Activated T-helper 9 cell treated with anti-CD3 and anti-CD28 coated beads, Interleukin-2, amount 50 U/mL, for 16 hours (primary cell): ENCODE measurements around the gene MIPEP.
"Not testable (repeated sequence)": the region's sequence is repeated elsewhere in the genome, so short reads cannot be mapped to it uniquely, and the experiment has no call there.

Source experiments
- DNase-seq: peaks from one replicate; pipeline ENCODE4 v3.0.0-alpha.2; 2020; ENCODE audit warnings: low read depth

Gene MIPEP

GRCh38 chr13:23889615-23890607 is 711 bp upstream of the MIPEP start:
- no peak for DNase-seq

GRCh38 chr13:23884361-23884760 is 4.8 kb downstream of the MIPEP start:
- not testable (repeated sequence) for DNase-seq

GRCh38 chr13:23883255-23883654 is 5.9 kb downstream of the MIPEP start:
- DNase-seq = no peak

GRCh38 chr13:23881402-23881800 is 7.8 kb downstream of the MIPEP start:
- DNase-seq = not testable (repeated sequence)

- DNase-seq = not testable (repeated sequence)
Observed at GRCh38 chr13:23880493-23881401, 8.5 kb downstream of the MIPEP start.

GRCh38 chr13:23877286-23877685 is 11.9 kb downstream of the MIPEP start:
- no peak for DNase-seq

- no peak for DNase-seq
Observed at GRCh38 chr13:23876265-23876664, 12.9 kb downstream of the MIPEP start.

- no peak for DNase-seq
Observed at GRCh38 chr13:23871616-23872220, 17.5 kb downstream of the MIPEP start.

- no peak for DNase-seq
Observed at GRCh38 chr13:23870356-23871140, 18.7 kb downstream of the MIPEP start.

- no peak for DNase-seq
Observed at GRCh38 chr13:23868521-23868920, 20.7 kb downstream of the MIPEP start.

GRCh38 chr13:23867027-23867491 is 22.1 kb downstream of the MIPEP start:
- DNase-seq = no peak

- no peak for DNase-seq
Observed at GRCh38 chr13:23866420-23867026, 22.7 kb downstream of the MIPEP start.

- DNase-seq = no peak
Observed at GRCh38 chr13:23865906-23866305, 23.3 kb downstream of the MIPEP start.

GRCh38 chr13:23865026-23865425 is 24.2 kb downstream of the MIPEP start:
- DNase-seq = no peak

- no peak for DNase-seq
Observed at GRCh38 chr13:23861310-23861709, 27.9 kb downstream of the MIPEP start.

GRCh38 chr13:23859904-23860303 is 29.3 kb downstream of the MIPEP start:
- DNase-seq = no peak

GRCh38 chr13:23859455-23859854 is 29.7 kb downstream of the MIPEP start:
- no peak for DNase-seq

- no peak for DNase-seq
Observed at GRCh38 chr13:23858546-23858945, 30.7 kb downstream of the MIPEP start.

- DNase-seq = no peak
Observed at GRCh38 chr13:23856008-23856750, 33.0 kb downstream of the MIPEP start.

GRCh38 chr13:23855360-23855759 is 33.8 kb downstream of the MIPEP start:
- DNase-seq = no peak
